Loucy (cell line): ENCODE results near the gene ZGRF1.
"Not testable (repeated sequence)": the region's sequence is repeated elsewhere in the genome, so short reads cannot be mapped to it uniquely, and the experiment has no call there.

Source experiments
- H2AFZ ChIP-seq: fragments of 200-600 bp; sonication (generic); 2 replicates; pipeline ENCODE4 v1.6.0; 2016; ENCODE audit warnings: antibody characterized with exemption, mild to moderate bottlenecking, low read length, moderate library complexity
- H3F3A ChIP-seq: fragments of 200-600 bp; 2 replicates; pipeline ENCODE4 v1.6.0; 2016; ENCODE audit warnings: antibody characterized with exemption, low read depth, mild to moderate bottlenecking
- H3K27me3 ChIP-seq: fragments of 200-600 bp; sonication (generic); 2 replicates; pipeline ENCODE4 v1.6.1; 2014; ENCODE audit warnings: low read length, mild to moderate bottlenecking; ENCODE audit not compliant: insufficient read depth, poor library complexity, severe bottlenecking
- H3K36me3 ChIP-seq: fragments of 200-600 bp; sonication (generic); 2 replicates; pipeline ENCODE4 v1.6.1; 2016; ENCODE audit warnings: low read length; ENCODE audit not compliant: insufficient read depth
- H3K4me1 ChIP-seq: fragments of 200-600 bp; sonication (generic); 2 replicates; pipeline ENCODE4 v1.5.1; 2014; ENCODE audit warnings: low read length, mild to moderate bottlenecking; ENCODE audit not compliant: insufficient read depth, poor library complexity, severe bottlenecking
- H3K4me2 ChIP-seq: fragments of 200-600 bp; sonication (generic); 2 replicates; pipeline ENCODE4 v1.6.0; 2014; ENCODE audit warnings: antibody characterized with exemption, low read length, low read depth, mild to moderate bottlenecking; ENCODE audit not compliant: poor library complexity, severe bottlenecking
- H3K4me3 ChIP-seq: fragments of 200-600 bp; sonication (generic); 2 replicates; pipeline ENCODE4 v1.5.1; 2014; ENCODE audit warnings: low read length, mild to moderate bottlenecking, mixed read lengths; ENCODE audit not compliant: poor library complexity, severe bottlenecking
- H3K79me2 ChIP-seq: fragments of 200-600 bp; sonication (generic); 2 replicates; pipeline ENCODE4 v1.6.1; 2014; ENCODE audit warnings: low read length; ENCODE audit not compliant: insufficient read depth
- H3K9ac ChIP-seq: fragments of 200-600 bp; sonication (generic); 2 replicates; pipeline ENCODE4 v1.6.0; 2014; ENCODE audit warnings: mild to moderate bottlenecking, low read depth, low read length, moderate library complexity; ENCODE audit not compliant: poor library complexity, severe bottlenecking
- H3K9me2 ChIP-seq: fragments of 200-600 bp; sonication (generic); replicated peaks from 2 replicates; pipeline ENCODE4 v1.6.1; 2016; ENCODE audit warnings: low read depth, low read length, mixed read lengths
- H3K9me3 ChIP-seq: fragments of 200-600 bp; sonication (generic); 2 replicates; pipeline ENCODE4 v1.6.1; 2014; ENCODE audit warnings: mild to moderate bottlenecking, antibody characterized with exemption, low read length, low read depth; ENCODE audit not compliant: insufficient read depth
- H4K20me1 ChIP-seq: fragments of 200-600 bp; sonication (generic); 2 replicates; pipeline ENCODE4 v1.6.0; 2014; ENCODE audit warnings: antibody characterized with exemption, low read length, mild to moderate bottlenecking; ENCODE audit not compliant: insufficient read depth, poor library complexity, severe bottlenecking
- CTCF ChIP-seq: fragments of 200-600 bp; sonication (generic); conservative IDR thresholded peaks from 2 replicates; pipeline ENCODE4 v1.5.1; 2014; ENCODE audit warnings: mild to moderate bottlenecking, antibody characterized with exemption, low read length
- EZH2phosphoT487 ChIP-seq: fragments of 200-600 bp; IDR thresholded peaks from 2 replicates; pipeline ENCODE4 v1.6.1; 2018; ENCODE audit warnings: antibody characterized with exemption, mild to moderate bottlenecking, moderate library complexity, borderline replicate concordance

ZGRF1 gene

GRCh38 chr4:112523008-112523721 is 113.5 kb downstream of the ZGRF1 start:
- TF ChIP-seq CTCF (no peak), EZH2phosphoT487 (no peak)
- no peak overlapping the region for H2AFZ ChIP-seq

GRCh38 chr4:112522431-112522830 is 114.3 kb downstream of the ZGRF1 start:
- H3K9me2 ChIP-seq, H3F3A ChIP-seq, H3K9me3 ChIP-seq, H3K4me1 ChIP-seq, H3K36me3 ChIP-seq, H4K20me1 ChIP-seq, H3K4me3 ChIP-seq, H2AFZ ChIP-seq, H3K79me2 ChIP-seq, H3K9ac ChIP-seq, H3K27me3 ChIP-seq, H3K4me2 ChIP-seq: not testable (repeated sequence)

More at GRCh38 chr4:112523008-112523721, 113.5 kb downstream of the ZGRF1 start:
- Histone ChIP-seq H3K4me1 (no peaks in the 10 kb centered on the region), H3K9me3 (no peaks in the 10 kb centered on the region), H3K9ac (no peak overlapping the region), H3K27me3 (no peaks in the 10 kb centered on the region), H3F3A (no peaks in the 10 kb centered on the region), H3K4me3 (no peak overlapping the region), H4K20me1 (no peaks in the 10 kb centered on the region), H3K79me2 (no peaks in the 10 kb centered on the region), H3K4me2 (no peak overlapping the region), H3K36me3 (no peaks in the 10 kb centered on the region), H3K9me2 (no peaks in the 10 kb centered on the region)

GRCh38 chr4:112521123-112522023 is 115.3 kb downstream of the ZGRF1 start:
- TF ChIP-seq CTCF (no peak), EZH2phosphoT487 (no peak)
- no peaks in the 10 kb centered on the region for H3K9me2 ChIP-seq
- no peaks in the 10 kb centered on the region for H3F3A ChIP-seq
- no peaks in the 10 kb centered on the region for H3K79me2 ChIP-seq
- H3K36me3 ChIP-seq, result no peaks in the 10 kb centered on the region
- no peaks in the 10 kb centered on the region for H3K4me1 ChIP-seq
- no peaks in the 10 kb centered on the region for H4K20me1 ChIP-seq
- H3K4me2 ChIP-seq, result no peak overlapping the region
- H3K9me3 ChIP-seq, result no peaks in the 10 kb centered on the region
- H3K4me3 ChIP-seq, result no peak overlapping the region
- H2AFZ ChIP-seq, result no peak overlapping the region
- H3K9ac ChIP-seq, result no peak overlapping the region
- no peaks in the 10 kb centered on the region for H3K27me3 ChIP-seq
